GM19099 (cell line): ENCODE data around the gene DENND1B.

Source experiments
- POLR2A ChIP-seq: IDR thresholded peaks from 3 replicates; pipeline ENCODE4 v1.6.1; 2011; ENCODE audit warnings: low read depth; ENCODE audit not compliant: insufficient read length; ENCODE audit errors: extremely low read depth

DENND1B gene

GRCh38 chr1:197546989-197547388, 228.3 kb downstream of the DENND1B start:
- no peak for TF ChIP-seq POLR2A

- no peak for TF ChIP-seq POLR2A
Observed at GRCh38 chr1:197544553-197544952, 230.7 kb downstream of the DENND1B start.

GRCh38 chr1:197544130-197544529, 231.2 kb downstream of the DENND1B start:
- TF ChIP-seq POLR2A: no peak

DNA sequence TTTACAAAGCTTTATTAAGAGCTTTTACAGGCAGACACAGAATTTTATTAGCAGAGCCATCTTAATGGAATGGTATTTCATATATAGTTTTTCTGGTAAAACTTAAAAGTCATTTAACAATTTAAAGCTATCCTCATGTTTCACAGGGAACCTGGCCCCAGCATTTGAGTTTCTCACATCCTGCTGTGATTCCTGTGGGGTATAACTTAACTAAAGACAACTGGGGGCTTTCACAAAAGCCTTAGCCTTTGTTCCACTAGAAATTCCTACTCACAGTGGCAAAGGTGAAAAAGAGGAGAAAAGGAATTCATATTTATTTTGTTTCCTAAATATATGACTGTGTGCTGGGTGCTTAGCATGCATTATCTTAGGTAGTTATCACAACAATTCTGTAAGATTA, 233.9 kb downstream of the DENND1B start:
- TF ChIP-seq POLR2A: no peak

DNA sequence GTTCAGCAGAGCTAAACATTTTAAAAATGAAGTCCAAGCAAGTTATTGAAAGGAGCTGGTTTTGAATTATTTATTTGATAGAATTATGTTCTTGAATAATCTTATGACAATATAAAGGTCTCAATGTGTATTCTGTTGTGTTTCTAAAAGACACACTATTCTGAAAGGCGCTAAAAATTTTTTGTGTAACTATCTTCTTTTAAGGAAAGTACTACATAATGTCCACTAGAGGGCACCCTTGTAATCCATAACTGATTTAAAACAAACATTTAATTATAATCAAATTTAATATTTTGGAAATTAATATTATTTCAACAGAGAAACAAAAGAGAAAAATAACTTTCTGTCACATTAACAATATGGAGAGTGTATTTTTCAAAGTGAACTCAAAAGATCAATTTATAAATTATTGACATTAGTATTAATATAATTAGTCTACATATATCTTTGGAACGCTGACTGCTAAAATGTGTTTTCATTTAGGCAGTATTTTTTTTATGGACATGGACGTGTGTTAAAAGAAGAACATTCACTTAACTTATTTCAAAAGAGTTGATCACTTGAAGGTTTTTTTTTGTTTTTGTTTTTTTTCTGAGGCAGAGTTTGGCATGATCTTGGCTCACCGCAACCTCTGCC, 248.4 kb downstream of the DENND1B start:
- no peak for TF ChIP-seq POLR2A

GRCh38 chr1:197521118-197521739, 254.1 kb downstream of the DENND1B start:
- no peak for TF ChIP-seq POLR2A

DNA sequence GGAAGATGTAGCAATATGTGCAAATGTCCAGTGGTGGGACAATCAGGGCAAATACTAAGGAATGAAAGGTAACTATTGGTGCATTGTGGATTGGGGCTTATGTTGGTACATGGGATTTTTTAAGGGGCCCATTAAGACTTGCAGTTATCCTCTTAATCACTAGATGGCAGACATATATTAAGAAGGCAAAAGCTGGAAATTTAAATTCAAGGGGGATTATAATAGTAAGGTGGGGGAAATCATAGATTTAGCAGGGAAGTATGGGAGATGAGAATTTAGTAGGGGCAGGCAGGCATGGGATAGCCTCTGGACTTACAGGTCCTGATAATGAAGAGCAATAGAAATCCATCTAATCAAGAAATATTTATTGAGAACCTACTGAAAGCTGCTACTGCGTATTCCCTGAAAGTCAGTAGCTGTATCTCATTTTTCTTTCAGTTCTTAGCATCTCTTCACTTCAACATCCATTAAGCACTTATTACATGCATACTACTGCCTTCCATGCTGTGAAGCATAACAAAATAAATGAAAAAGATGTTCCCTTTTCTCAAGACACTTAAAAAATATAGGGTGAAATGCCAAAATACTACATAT, 255.4 kb downstream of the DENND1B start:
- no peak for TF ChIP-seq POLR2A

DNA sequence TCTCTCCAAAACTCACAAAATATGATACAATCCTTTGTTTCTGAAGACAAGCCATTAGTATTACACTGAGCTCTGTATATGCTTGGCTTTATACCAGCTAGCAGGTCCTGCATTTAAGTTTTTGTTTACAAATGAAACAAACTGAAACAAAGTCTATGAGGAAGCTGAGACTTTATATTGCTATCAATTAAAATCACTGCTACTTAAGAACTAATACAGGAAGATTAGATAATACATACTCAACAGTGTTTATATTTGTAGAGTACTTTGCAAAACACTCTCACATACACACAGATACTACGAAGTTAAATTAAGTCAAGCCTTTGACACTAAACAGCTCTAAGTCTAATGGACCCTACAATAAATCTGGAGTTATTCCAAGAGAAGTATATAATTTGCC, 259.9 kb downstream of the DENND1B start:
- TF ChIP-seq POLR2A: no peak

- no peak for TF ChIP-seq POLR2A
Observed at GRCh38 chr1:197510691-197511378, 264.4 kb downstream of the DENND1B start.

DNA sequence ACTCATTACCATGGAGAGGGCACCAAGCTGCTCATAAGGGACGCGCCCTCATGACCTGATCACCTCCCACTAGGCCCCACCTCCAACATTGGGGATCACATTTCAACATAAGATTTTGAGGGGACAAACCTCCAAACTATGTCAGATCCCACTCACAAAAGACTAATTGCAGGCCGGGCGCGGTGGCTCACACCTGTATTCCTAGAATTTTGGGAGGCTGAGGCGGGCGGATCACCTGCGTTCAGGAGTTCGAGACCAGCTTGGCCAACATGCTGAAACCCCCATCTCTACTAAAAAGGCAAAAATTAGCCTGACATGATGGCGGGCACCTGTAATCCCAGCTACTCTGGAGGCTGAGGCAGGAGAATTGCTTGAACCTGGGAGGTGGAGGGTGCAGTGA, 278.6 kb downstream of the DENND1B start:
- no peak for TF ChIP-seq POLR2A

- TF ChIP-seq POLR2A: no peak
Observed at GRCh38 chr1:197486946-197487345, 288.3 kb downstream of the DENND1B start.

GRCh38 chr1:197485790-197486189, 289.5 kb downstream of the DENND1B start:
- TF ChIP-seq POLR2A: no peak

DNA sequence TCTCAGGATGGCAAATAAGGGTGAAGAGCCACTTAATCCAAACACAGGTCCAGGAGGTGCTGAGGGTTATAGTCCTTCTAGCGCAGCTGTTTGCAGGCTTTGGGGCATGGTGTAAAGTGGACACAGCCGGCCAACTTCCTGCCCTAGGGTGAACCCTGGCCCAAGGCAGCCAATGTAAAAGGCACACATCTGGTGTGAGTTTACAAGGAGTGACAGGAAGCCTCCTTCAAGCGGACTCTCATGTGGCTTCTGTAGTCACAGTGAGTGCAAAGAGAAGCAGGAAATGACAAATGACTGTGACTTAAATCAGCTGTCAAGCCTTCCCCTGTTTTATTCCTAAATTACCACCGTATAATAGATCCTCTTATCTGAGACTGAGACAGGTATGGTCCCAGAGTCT, 294.2 kb downstream of the DENND1B start:
- TF ChIP-seq POLR2A: no peak

DNA sequence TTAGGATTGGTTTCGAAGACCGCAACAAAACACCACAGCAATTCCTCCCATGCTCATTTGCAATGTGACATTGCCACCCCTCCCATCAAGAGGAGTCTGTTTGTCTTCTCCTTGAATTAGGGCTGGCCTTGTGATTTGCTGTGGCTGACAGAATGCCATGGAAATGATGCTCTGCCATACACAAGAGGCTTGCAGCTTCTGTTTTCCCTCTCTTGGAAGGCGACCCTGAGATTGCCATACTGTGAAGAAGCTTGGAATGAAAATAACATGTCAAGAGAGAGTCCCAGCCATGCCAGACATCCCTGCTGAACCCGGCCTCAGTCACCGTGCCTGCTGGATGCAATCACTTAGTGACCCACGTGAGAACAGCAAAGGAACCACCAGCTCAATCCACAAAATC, 294.8 kb downstream of the DENND1B start:
- TF ChIP-seq POLR2A: no peak

- TF ChIP-seq POLR2A: no peak
Observed at GRCh38 chr1:197472141-197472540, 303.1 kb downstream of the DENND1B start.

GRCh38 chr1:197471248-197471985, 303.9 kb downstream of the DENND1B start:
- no peak for TF ChIP-seq POLR2A

DNA sequence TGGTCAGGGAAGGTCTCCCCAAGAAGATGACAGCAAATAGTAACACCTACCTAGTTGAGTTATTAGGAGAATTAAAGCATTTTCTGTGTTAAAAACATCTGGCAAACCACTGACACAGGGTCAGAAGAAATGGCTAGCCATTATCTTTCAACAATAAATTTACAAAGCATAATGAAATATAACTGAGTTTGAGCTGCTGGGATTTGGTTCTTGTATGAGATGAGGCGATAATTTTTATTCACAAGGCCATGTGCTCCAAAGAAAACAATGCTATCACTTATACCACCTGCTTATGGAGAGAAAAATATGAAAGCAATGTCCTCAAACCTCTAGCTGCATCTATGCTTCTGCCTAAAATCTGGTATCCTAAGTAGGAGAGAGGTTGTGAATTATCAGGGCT, 304.9 kb downstream of the DENND1B start:
- TF ChIP-seq POLR2A: no peak
